Loucy (cell line): Measurements from ENCODE around the gene KCTD19.

ENCODE experiments used
- EZH2phosphoT487 ChIP-seq: fragments of 200-600 bp; IDR thresholded peaks from 2 replicates; pipeline ENCODE4 v1.6.1; 2018; ENCODE audit warnings: antibody characterized with exemption, mild to moderate bottlenecking, moderate library complexity, borderline replicate concordance
- TF ChIP-seq, protein P1 (sequence below): fragments of 200-600 bp; sonication (generic); conservative IDR thresholded peaks from 2 replicates; pipeline ENCODE4 v1.5.1; 2014; ENCODE audit warnings: mild to moderate bottlenecking, antibody characterized with exemption, low read length

GRCh38 chr16:67257486-67258160 is 68.9 kb downstream of the KCTD19 start:
- TF ChIP-seq, protein P1, sequence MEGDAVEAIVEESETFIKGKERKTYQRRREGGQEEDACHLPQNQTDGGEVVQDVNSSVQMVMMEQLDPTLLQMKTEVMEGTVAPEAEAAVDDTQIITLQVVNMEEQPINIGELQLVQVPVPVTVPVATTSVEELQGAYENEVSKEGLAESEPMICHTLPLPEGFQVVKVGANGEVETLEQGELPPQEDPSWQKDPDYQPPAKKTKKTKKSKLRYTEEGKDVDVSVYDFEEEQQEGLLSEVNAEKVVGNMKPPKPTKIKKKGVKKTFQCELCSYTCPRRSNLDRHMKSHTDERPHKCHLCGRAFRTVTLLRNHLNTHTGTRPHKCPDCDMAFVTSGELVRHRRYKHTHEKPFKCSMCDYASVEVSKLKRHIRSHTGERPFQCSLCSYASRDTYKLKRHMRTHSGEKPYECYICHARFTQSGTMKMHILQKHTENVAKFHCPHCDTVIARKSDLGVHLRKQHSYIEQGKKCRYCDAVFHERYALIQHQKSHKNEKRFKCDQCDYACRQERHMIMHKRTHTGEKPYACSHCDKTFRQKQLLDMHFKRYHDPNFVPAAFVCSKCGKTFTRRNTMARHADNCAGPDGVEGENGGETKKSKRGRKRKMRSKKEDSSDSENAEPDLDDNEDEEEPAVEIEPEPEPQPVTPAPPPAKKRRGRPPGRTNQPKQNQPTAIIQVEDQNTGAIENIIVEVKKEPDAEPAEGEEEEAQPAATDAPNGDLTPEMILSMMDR, result no peak
- no peak for TF ChIP-seq EZH2phosphoT487
